GM21529 (cell line): ENCODE results near the gene SLC37A3.
"Not testable (repeated sequence)": the region's sequence is repeated elsewhere in the genome, so short reads cannot be mapped to it uniquely, and the experiment has no call there.

Experiments
- ATAC-seq: cut with Tn5 transposase; IDR thresholded peaks from one replicate; pipeline ENCODE4 v1.9.1; 2021; ENCODE audit not compliant: unreplicated experiment

Gene SLC37A3, protein sequence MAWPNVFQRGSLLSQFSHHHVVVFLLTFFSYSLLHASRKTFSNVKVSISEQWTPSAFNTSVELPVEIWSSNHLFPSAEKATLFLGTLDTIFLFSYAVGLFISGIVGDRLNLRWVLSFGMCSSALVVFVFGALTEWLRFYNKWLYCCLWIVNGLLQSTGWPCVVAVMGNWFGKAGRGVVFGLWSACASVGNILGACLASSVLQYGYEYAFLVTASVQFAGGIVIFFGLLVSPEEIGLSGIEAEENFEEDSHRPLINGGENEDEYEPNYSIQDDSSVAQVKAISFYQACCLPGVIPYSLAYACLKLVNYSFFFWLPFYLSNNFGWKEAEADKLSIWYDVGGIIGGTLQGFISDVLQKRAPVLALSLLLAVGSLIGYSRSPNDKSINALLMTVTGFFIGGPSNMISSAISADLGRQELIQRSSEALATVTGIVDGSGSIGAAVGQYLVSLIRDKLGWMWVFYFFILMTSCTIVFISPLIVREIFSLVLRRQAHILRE

DNA sequence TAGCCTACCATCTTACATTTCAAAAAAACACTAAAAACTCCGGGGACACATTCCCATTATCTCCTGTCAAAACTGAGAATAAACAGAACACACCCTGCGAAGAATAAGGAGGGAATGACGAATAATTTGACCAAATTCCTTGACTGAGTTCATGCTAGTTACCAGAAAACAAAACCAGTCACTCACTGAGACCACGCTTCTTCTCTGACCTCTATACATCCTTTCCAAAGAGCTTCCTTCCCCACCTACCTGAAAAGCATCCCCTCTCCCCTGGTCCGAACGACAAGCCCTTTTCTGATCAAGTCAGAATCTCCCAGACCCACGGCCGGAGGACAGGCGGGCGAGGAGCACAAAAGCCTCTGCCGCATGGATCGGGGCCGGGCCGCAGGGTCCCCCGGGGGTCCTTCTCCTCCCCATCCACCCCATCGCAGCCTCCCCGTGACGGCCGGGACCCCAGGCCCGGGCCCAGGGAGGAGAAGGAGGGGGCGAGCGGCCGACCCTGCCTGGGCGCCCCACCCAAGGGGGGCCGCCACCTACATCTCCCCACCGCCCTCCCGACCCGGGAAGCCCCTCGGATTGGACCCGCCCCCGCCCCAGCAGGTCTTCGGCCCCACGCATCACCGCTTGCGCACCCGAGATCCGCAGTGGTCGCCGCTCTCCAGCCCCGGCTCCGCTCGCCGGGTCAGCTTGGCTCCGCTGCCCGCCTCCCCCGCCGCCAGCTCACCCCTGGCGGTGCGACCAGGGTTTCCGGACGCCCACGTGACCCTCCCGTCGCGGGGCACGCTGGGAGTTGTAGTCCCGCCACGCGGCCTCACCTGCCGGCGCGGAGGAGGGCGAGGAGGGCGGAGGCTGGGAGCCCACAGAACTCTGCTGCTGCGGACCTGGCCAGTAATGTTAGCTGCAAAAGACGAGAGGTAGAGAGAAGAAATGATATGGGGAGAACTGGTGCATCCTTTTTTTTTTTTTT lies at the start of gene SLC37A3:
TSS of gene SLC37A3 (minus strand) at position 747 of the 967 bp plus-strand sequence. CDS start 16,004 bp downstream, outside the sequence.
- peak; percentile 100 for ATAC-seq

DNA sequence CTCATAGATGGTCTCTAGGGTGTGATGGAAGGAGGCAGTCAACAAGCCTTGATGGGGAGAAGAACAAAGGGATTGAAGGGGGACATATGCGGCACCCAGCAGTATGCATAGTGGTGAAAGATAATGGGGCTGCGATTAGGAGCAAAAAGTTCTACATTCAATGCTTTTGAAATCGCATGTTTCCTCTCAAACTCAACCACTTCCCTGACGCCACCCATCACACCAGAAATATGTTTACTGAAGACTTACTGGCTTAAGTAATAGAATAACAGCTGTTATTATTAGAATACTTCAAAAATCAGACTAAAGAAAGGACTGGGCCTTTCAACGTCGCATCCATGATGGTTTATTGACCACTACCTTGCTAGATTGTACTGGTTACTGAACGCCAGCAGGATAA lies 49.5 kb upstream of the SLC37A3 start:
- no peak for ATAC-seq

DNA sequence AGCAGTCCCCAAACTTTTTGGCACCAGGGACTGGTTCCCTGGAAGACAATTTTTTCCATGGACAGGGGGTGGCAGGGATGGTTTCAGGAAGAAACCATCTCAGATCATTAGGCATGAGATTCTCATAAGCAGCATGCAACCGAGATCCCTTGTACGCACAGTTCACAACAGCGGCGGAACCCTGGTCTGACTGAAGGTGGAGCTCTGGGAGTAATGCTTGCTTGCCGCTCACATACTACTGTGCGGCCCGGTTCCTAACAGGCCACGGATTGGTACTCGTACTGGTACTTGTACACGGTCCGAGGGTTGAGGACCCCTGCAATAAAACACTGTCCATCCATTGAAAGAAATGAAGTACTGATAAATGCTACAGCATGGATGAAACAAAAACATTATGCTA lies 48.1 kb upstream of the SLC37A3 start:
- no peak for ATAC-seq

GRCh38 chr7:140441519-140441918 lies 43.2 kb upstream of the SLC37A3 start:
- no peak for ATAC-seq

GRCh38 chr7:140440593-140440992 lies 42.3 kb upstream of the SLC37A3 start:
- no peak for ATAC-seq

DNA sequence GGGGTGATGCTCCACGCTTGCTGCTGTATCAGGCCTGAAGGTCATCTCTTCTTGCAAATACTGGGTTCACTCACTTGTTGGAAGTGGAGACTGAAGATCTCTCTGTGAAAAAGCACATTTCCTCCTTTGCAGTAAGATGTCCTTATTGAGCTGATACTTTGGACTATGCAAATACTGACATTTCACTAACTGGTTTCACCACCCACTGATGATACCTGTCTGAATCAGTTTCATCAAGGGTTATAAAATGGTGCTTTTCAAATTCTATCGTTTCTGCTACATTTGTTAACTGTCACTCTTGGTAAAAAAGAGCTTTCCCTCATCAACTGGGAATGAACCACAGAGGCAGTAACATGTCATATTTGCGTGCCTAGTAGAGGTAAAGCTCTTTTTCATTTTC lies 41.0 kb upstream of the SLC37A3 start:
- ATAC-seq, result no peak

- ATAC-seq, result no peak
Measured at GRCh38 chr7:140435252-140435895, 37.0 kb upstream of the SLC37A3 start.

DNA sequence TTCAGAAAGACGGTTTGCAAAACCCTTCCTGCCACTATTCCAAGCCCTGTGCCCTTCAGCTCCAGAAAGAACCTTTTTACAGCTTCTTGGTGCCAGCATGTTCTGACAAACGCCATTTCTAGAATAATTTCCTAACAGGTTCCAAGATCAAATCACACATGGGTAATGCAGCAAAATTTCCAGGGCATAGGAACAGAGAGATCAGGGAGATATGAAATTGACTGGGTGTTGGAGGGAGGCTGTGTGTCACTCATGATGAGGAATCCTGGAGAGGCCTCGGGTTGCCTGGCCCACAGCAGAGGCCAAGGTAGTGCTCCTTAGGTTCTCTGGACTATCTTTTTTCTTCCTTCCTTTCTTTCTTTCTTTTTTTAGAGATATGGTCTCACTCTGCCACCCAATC lies 35.1 kb upstream of the SLC37A3 start:
- no peak for ATAC-seq

- no peak for ATAC-seq
Measured at GRCh38 chr7:140426130-140426529, 27.8 kb upstream of the SLC37A3 start.

- no peak for ATAC-seq
Measured at GRCh38 chr7:140425718-140426117, 27.4 kb upstream of the SLC37A3 start.

GRCh38 chr7:140423501-140423900 lies 25.2 kb upstream of the SLC37A3 start:
- no peak for ATAC-seq

DNA sequence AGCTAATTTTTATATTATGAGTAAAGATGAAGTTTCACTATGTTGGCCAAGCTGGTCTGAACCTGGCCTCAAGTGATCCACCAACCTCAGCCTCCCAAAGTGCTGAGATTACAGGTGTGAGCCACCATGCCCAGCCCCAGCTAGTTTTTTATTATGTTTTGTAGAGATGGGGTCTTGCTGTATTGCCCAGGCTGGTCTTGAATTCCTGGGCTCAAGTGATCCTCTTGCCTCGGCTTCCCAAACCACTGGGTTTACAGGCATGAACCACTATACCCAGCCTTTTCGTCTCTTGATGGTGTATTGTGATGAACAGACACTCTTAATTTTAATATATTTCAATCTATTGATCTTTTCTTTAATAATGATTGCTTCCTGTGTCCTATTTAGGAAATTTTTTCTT lies 23.2 kb upstream of the SLC37A3 start:
- ATAC-seq, result no peak

- no peak for ATAC-seq
Measured at GRCh38 chr7:140418653-140419052, 20.3 kb upstream of the SLC37A3 start.

DNA sequence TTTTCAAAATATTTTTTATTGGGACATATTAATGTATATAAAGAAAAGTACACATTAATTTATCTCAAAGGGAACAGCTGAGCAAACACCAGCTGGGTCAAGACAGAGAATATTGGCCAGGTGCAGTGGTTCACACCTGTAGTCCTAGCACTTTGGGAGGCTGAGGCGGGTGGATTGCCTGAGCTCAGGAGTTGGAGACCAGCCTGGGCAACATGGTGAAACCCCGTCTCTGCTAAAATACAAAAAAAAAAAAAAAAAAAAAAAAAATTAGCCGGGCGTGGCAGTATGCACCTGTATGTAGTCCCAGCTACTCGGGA lies 19.8 kb upstream of the SLC37A3 start:
- ATAC-seq, result not testable (repeated sequence)

GRCh38 chr7:140417456-140418155 lies 19.3 kb upstream of the SLC37A3 start:
- no peak for ATAC-seq

DNA sequence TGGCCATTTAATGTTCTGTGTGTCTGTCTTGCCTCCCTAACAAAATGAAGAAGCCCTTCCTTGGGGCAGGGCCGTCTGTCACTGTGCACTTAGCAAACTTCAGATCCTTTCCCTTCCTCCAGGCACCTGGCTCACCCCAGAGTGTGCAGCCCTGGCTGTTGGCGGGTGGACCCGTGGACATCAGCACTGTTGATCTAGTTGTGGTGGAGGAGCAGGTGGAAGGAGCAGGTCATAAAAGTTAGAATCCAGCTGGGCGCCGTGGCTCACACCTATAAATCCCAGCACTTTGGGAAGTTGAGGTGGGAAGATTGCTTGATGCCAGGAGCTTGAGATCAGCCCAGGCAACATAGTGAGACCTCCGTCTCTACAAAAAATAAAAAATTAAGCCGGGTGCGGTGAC lies 18.2 kb upstream of the SLC37A3 start:
- ATAC-seq, result no peak

DNA sequence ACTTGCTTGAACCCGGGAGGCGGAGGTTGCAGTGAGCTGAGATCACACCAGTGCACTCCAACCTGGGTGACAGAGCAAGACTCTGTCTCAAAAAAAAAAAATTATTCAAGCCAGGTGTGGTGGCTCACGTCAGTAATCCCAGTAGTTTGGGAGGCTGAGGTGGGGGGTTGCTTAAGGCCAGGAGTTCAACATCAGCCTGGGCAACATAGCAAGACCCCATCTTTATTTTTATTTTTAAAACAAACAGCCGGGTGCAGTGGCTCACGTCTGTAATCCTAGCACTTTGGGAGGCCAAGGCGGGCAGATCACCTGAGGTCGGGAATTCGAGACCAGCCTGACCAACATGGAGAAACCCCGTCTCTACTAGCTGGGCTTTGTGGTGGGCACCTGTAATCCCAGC lies 17.5 kb upstream of the SLC37A3 start:
- not testable (repeated sequence) for ATAC-seq

DNA sequence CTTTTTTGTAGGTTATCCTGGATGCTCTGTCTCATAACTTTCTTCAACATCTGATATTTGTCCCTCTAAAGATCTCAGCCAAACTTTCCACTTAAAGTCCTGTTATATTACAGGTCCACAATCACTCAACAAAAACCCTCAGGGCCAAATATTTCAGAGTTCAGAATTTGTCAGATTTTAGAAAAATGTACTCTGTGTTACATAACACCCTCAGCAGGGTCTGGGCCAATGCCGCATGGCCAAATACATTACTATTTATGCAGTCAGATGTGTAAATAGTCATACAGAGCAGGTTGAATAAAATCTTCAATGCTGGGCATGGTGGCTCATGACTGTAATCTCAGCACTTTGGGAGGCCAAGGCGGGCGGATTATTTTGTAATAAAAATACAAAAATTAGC lies 17.0 kb upstream of the SLC37A3 start:
- no peak for ATAC-seq

- no peak for ATAC-seq
Measured at GRCh38 chr7:140404565-140405065, 6.3 kb upstream of the SLC37A3 start.

- ATAC-seq, result no peak
Measured at GRCh38 chr7:140403878-140404564, 5.7 kb upstream of the SLC37A3 start, which contains the start of gene RAB19. TSS of gene RAB19 (plus strand) at chr7:140404058. CDS start at chr7:140407647, 3,589 bp downstream.
